BLaER1 treated with 17β-estradiol and CSF1 and Interleukin-3, amounts not matched to agents 10 nM and 100 nM (cell line): ENCODE data around the gene IL1RAPL2.
"Not testable (repeated sequence)": the region's sequence is repeated elsewhere in the genome, so short reads cannot be mapped to it uniquely, and the experiment has no call there.

ENCODE experiments used
- H3K27ac ChIP-seq, 11 experiments: shearing (Covaris generic); formaldehyde crosslinking; 2 replicates each; pipeline ENCODE4 v1.8.1; 2022
- H3K27me3 ChIP-seq, 11 experiments: shearing (Covaris generic); formaldehyde crosslinking; 2 replicates each; pipeline ENCODE4 v1.8.1; 2022
- H3K36me3 ChIP-seq, 11 experiments: shearing (Covaris generic); formaldehyde crosslinking; 2 replicates each; pipeline ENCODE4 v1.8.1; 2022
- H3K4me1 ChIP-seq, 10 experiments: shearing (Covaris generic); formaldehyde crosslinking; 2 replicates each; pipeline ENCODE4 v1.8.1; 2022
- H3K4me2 ChIP-seq, 11 experiments: shearing (Covaris generic); formaldehyde crosslinking; 2 replicates each; pipeline ENCODE4 v1.8.1; 2022
- H3K4me3 ChIP-seq, 10 experiments: shearing (Covaris generic); formaldehyde crosslinking; 2 replicates each; pipeline ENCODE4 v1.8.1; 2022
- H3K9ac ChIP-seq, 11 experiments: shearing (Covaris generic); formaldehyde crosslinking; 2 replicates each; pipeline ENCODE4 v1.8.1; 2022
- H3K9me3 ChIP-seq, 11 experiments: shearing (Covaris generic); formaldehyde crosslinking; replicated peaks in 1 of 11; 2 replicates each; pipeline ENCODE4 v1.8.1; 2022
- H4K20me1 ChIP-seq, 11 experiments: shearing (Covaris generic); formaldehyde crosslinking; 2 replicates each; pipeline ENCODE4 v1.8.1; 2022
- Cebpa-rat ChIP-seq, 11 experiments: shearing (Covaris generic); IDR thresholded peaks; 2 replicates each; pipeline ENCODE4 v1.8.1; 2022

The IL1RAPL2 gene

GRCh38 chrX:105098201-105098600 lies 532.2 kb downstream of the IL1RAPL2 start:
- no peaks in the 10 kb centered on the region for H3K36me3 ChIP-seq
- no peaks in the 10 kb centered on the region for H3K4me1 ChIP-seq
- H3K9ac ChIP-seq = no peak overlapping the region
- TF ChIP-seq Cebpa-rat (IDR thresholded peaks at IDR 0.05) = no peak
- H3K4me3 ChIP-seq = no peak overlapping the region
- H3K27ac ChIP-seq = no peak overlapping the region
- H3K27me3 ChIP-seq = no peaks in the 10 kb centered on the region
- H3K9me3 ChIP-seq = no peaks in the 10 kb centered on the region
- no peak overlapping the region for H3K4me2 ChIP-seq
- no peaks in the 10 kb centered on the region for H4K20me1 ChIP-seq

DNA sequence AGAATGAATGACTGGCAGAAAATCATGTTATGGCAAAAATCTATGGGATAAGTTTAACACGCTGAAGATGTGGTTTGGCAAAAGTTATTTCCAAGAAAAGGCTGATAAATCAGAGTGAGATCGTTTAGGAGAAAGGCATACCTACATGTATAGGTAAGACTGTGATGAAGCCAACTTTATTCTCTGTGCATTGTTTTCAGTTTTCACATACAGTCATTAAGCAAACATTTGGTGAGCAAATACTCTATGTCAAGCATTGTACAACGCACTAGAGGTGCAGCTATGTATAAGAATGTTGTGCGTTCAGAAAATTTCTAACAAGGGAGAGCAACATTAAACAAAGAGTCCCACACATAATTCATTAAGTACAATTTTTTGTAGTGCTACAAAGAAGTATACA lies 532.8 kb downstream of the IL1RAPL2 start:
- no peak overlapping the region for H3K4me3 ChIP-seq
- no peak overlapping the region for H3K27ac ChIP-seq
- no peak for TF ChIP-seq Cebpa-rat (IDR thresholded peaks at IDR 0.05)
- H3K4me1 ChIP-seq = no peaks in the 10 kb centered on the region
- no peak overlapping the region for H3K4me2 ChIP-seq
- no peaks in the 10 kb centered on the region for H3K36me3 ChIP-seq
- no peak overlapping the region for H3K9ac ChIP-seq
- no peaks in the 10 kb centered on the region for H3K9me3 ChIP-seq
- no peaks in the 10 kb centered on the region for H3K27me3 ChIP-seq
- no peaks in the 10 kb centered on the region for H4K20me1 ChIP-seq

- Histone ChIP-seq H3K9ac (no peak overlapping the region), H3K9me3 (no peaks in the 10 kb centered on the region), H3K27ac (no peak overlapping the region), H4K20me1 (no peaks in the 10 kb centered on the region), H3K27me3 (no peaks in the 10 kb centered on the region), H3K4me1 (no peaks in the 10 kb centered on the region), H3K36me3 (no peaks in the 10 kb centered on the region), H3K4me3 (no peak overlapping the region), H3K4me2 (no peak overlapping the region)
- TF ChIP-seq Cebpa-rat (IDR thresholded peaks at IDR 0.05) = no peak
Measured at GRCh38 chrX:105101378-105101777, 535.4 kb downstream of the IL1RAPL2 start.

- Histone ChIP-seq H3K9ac (no peak overlapping the region), H3K4me3 (no peak overlapping the region), H4K20me1 (no peaks in the 10 kb centered on the region), H3K4me1 (no peaks in the 10 kb centered on the region), H3K36me3 (no peaks in the 10 kb centered on the region), H3K4me2 (no peak overlapping the region), H3K27me3 (no peaks in the 10 kb centered on the region), H3K9me3 (peaks cover 0 to 4% (median 2%) of the 10 kb centered on the region in 11 experiments; a peak in 8 of 22 replicates), H3K27ac (no peak overlapping the region)
- TF ChIP-seq Cebpa-rat (IDR thresholded peaks at IDR 0.05) = no peak
Measured at GRCh38 chrX:105109936-105110335, 543.9 kb downstream of the IL1RAPL2 start.

- no peak for TF ChIP-seq Cebpa-rat (IDR thresholded peaks at IDR 0.05)
- H4K20me1 ChIP-seq = no peaks in the 10 kb centered on the region
- H3K9ac ChIP-seq = no peak overlapping the region
- no peaks in the 10 kb centered on the region for H3K27me3 ChIP-seq
- peaks cover 6 to 24% (median 14%) of the 10 kb centered on the region in 11 experiments; a peak in 19 of 22 replicates for H3K9me3 ChIP-seq
- H3K27ac ChIP-seq = no peak overlapping the region
- no peak overlapping the region for H3K4me3 ChIP-seq
- H3K4me2 ChIP-seq = no peak overlapping the region
- H3K4me1 ChIP-seq = no peaks in the 10 kb centered on the region
- H3K36me3 ChIP-seq = no peaks in the 10 kb centered on the region
Measured at GRCh38 chrX:105114554-105115130, 548.6 kb downstream of the IL1RAPL2 start.

DNA sequence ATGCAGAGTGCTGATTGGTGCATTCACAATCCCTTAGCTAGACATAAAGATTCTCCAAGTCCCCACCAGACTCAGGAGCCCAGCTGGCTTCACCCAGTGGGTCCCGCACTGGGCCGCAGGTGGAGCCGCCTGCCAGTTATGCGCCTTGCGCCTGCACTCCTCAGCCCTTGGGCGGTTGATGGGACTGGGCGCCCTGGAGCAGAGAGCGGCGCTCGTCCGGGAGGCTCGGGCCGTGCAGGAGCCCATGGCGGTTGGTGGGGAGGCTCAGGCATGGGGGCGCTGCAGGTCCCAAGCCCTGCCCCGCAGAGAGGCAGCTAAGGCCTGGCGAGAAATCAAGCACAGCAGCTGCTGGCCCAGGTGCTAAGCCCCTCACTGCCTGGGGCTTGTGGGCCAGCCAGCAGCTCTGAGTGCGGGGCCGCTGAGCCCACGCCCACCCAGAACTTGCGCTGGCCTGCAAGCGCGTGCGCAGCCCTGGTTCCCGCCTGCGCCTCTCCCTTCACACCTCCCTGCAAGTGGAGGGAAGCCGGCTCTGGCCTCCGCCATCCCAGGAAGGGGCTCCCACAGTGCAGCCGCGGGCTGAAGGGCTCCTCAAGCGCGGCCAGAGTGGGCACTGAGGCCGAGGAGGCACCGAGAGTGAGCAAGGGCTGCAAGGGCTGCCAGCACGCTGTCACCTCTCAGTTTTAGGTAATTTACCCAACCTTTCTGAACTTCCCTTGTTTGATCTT lies 549.8 kb downstream of the IL1RAPL2 start:
- H3K9ac ChIP-seq, H3K27me3 ChIP-seq, H3K4me2 ChIP-seq, H3K36me3 ChIP-seq, H3K4me1 ChIP-seq, H4K20me1 ChIP-seq, H3K4me3 ChIP-seq, H3K27ac ChIP-seq: not testable (repeated sequence)
- peaks cover 6 to 24% (median 14%) of the 10 kb centered on the region in 11 experiments; a peak in 19 of 22 replicates for H3K9me3 ChIP-seq

DNA sequence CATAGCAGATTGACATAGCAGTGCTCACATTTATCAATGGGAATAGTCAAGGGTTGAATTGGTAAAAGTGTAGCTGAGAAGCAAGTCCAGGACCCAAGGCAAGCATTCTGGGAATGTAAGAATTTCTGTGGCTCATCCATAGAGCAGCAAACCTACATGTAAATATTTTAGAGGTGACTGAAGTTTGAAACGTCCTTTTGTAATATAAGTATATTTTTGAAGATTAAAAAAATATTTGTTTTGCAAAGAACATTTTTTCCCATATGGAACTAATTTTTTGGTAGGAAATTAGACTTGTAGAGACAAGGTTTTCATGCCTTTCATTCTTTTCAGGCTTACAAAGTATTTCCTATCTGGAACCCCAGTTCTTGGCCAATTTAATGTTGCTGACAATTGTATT lies 550.5 kb downstream of the IL1RAPL2 start:
- TF ChIP-seq Cebpa-rat (IDR thresholded peaks at IDR 0.05) = no peak
- no peak overlapping the region for H3K27ac ChIP-seq
- H3K27me3 ChIP-seq = no peaks in the 10 kb centered on the region
- H3K9me3 ChIP-seq = peaks cover 6 to 24% (median 14%) of the 10 kb centered on the region in 11 experiments; a peak in 19 of 22 replicates
- no peaks in the 10 kb centered on the region for H4K20me1 ChIP-seq
- no peak overlapping the region for H3K4me3 ChIP-seq
- H3K4me1 ChIP-seq = peaks cover 9 to 15% (median 9%) of the 10 kb centered on the region in 10 experiments; a peak in 18 of 20 replicates
- H3K36me3 ChIP-seq = no peaks in the 10 kb centered on the region
- H3K9ac ChIP-seq = no peak overlapping the region
- H3K4me2 ChIP-seq = no peak overlapping the region

GRCh38 chrX:105117621-105118020 lies 551.6 kb downstream of the IL1RAPL2 start:
- no peak overlapping the region for H3K4me2 ChIP-seq
- H4K20me1 ChIP-seq = no peaks in the 10 kb centered on the region
- no peaks in the 10 kb centered on the region for H3K36me3 ChIP-seq
- H3K9ac ChIP-seq = no peak overlapping the region
- H3K27ac ChIP-seq = no peak overlapping the region
- no peak for TF ChIP-seq Cebpa-rat (IDR thresholded peaks at IDR 0.05)
- H3K9me3 ChIP-seq = peaks cover 6 to 24% (median 14%) of the 10 kb centered on the region in 11 experiments; a peak in 19 of 22 replicates
- no peaks in the 10 kb centered on the region for H3K27me3 ChIP-seq
- H3K4me3 ChIP-seq = no peak overlapping the region
- H3K4me1 ChIP-seq = peaks cover 9 to 15% (median 9%) of the 10 kb centered on the region in 10 experiments; a peak in 18 of 20 replicates

DNA sequence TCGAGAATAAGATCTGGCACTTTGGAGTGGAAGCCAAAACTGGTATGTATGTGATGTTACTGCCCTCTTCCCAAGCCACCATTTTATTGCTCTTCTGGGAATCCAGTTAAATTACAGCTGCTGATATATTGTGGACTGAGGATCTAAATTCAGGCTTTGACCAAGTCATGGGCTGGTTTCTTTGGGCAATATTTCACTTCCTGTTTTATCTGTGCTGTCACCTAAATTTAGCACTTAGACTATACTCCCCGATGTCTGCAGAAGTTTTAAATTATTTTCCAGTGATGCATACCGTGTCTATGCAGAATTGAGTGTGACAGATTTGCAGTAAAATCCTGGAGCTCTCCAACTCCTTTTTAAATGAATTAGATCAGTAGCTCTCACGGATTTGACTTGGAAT lies 554.5 kb downstream of the IL1RAPL2 start:
- Histone ChIP-seq H3K27me3 (no peaks in the 10 kb centered on the region), H3K9me3 (peaks cover 6 to 16% (median 8%) of the 10 kb centered on the region in 11 experiments; a peak in 19 of 22 replicates), H3K36me3 (no peaks in the 10 kb centered on the region), H3K4me3 (no peak overlapping the region), H4K20me1 (no peaks in the 10 kb centered on the region), H3K9ac (no peak overlapping the region), H3K27ac (no peak overlapping the region), H3K4me1 (peaks cover 9 to 15% (median 10%) of the 10 kb centered on the region in 10 experiments; a peak in 18 of 20 replicates), H3K4me2 (peak overlapping the region; percentile 18 to 56 (median 36); a peak in 19 of 22 replicates)
- no peak for TF ChIP-seq Cebpa-rat (IDR thresholded peaks at IDR 0.05)
